GM23248 (cell line): Measurements from ENCODE around the gene NRG3. TPM values are rescaled to one million over a fixed set of nuclear protein-coding genes. Genes with fewer than 3 reads are reported as not detected.

Experiments
- DNase-seq: peaks from one replicate; pipeline ENCODE4 v3.0.0-alpha.2; 2015
- H2AFZ ChIP-seq: fragments of 200-600 bp; sonication (generic); 2 replicates; pipeline ENCODE4 v1.6.1; 2016; ENCODE audit warnings: antibody characterized with exemption
- H3F3A ChIP-seq: fragments of 200-600 bp; sonication (generic); 2 replicates; pipeline ENCODE4 v1.6.1; 2016; ENCODE audit warnings: mild to moderate bottlenecking, antibody characterized with exemption, mixed run types; ENCODE audit not compliant: insufficient read depth
- H3K27ac ChIP-seq: fragments of 200-600 bp; sonication (generic); 2 replicates; pipeline ENCODE4 v1.5.1; 2016; ENCODE audit warnings: mild to moderate bottlenecking
- H3K27me3 ChIP-seq: fragments of 200-600 bp; sonication (generic); replicated peaks from 2 replicates; pipeline ENCODE4 v1.6.1; 2016; ENCODE audit warnings: mild to moderate bottlenecking; ENCODE audit not compliant: insufficient read depth
- H3K36me3 ChIP-seq: fragments of 200-600 bp; sonication (generic); 2 replicates; pipeline ENCODE4 v1.6.1; 2016; ENCODE audit warnings: low read depth, mild to moderate bottlenecking
- H3K4me1 ChIP-seq: fragments of 200-600 bp; sonication (generic); 2 replicates; pipeline ENCODE4 v1.6.1; 2016; ENCODE audit warnings: mild to moderate bottlenecking; ENCODE audit not compliant: insufficient read depth
- H3K4me2 ChIP-seq: fragments of 200-600 bp; sonication (generic); one replicate; pipeline ENCODE4 v1.6.1; 2016; ENCODE audit warnings: mild to moderate bottlenecking; ENCODE audit not compliant: unreplicated experiment
- H3K4me3 ChIP-seq: fragments of 200-600 bp; sonication (generic); 2 replicates; pipeline ENCODE4 v1.5.1; 2016; ENCODE audit warnings: mild to moderate bottlenecking
- H3K79me2 ChIP-seq: fragments of 200-600 bp; sonication (generic); 2 replicates; pipeline ENCODE4 v1.6.1; 2016; ENCODE audit warnings: mild to moderate bottlenecking; ENCODE audit not compliant: insufficient read depth
- H3K9ac ChIP-seq: fragments of 200-600 bp; sonication (generic); 2 replicates; pipeline ENCODE4 v1.6.1; 2016; ENCODE audit warnings: mild to moderate bottlenecking
- H3K9me2 ChIP-seq: fragments of 200-600 bp; sonication (generic); 2 replicates; pipeline ENCODE4 v1.6.1; 2016; ENCODE audit warnings: mixed run types, mild to moderate bottlenecking, moderate library complexity; ENCODE audit not compliant: insufficient read depth
- H3K9me3 ChIP-seq: fragments of 200-600 bp; sonication (generic); one replicate; pipeline ENCODE4 v1.6.1; 2017; ENCODE audit warnings: low read depth
- H4K20me1 ChIP-seq: fragments of 200-600 bp; sonication (generic); 2 replicates; pipeline ENCODE4 v1.6.0; 2016; ENCODE audit not compliant: insufficient read depth
- EZH2 ChIP-seq: fragments of 200-600 bp; sonication (generic); IDR thresholded peaks from 2 replicates; pipeline ENCODE4 v1.6.1; 2018; ENCODE audit warnings: antibody characterized with exemption, mild to moderate bottlenecking; ENCODE audit not compliant: insufficient read depth, poor library complexity, severe bottlenecking
- EZH2phosphoT487 ChIP-seq: fragments of 200-600 bp; sonication (generic); IDR thresholded peaks from 2 replicates; pipeline ENCODE4 v1.6.1; 2018; ENCODE audit warnings: antibody characterized with exemption, moderate library complexity, mild to moderate bottlenecking, low read depth; ENCODE audit not compliant: insufficient read depth
- WGBS, 2 experiments: methylation state at CpG; one replicate each; pipeline ENCODE4 v1.1.6; 2015 to 2017; ENCODE audit warnings: low lambda C conversion rate in 2 of 2, low coverage in 1 of 2; ENCODE audit errors: missing lambda C conversion rate in 2 of 2; 5-methylcytosine and 5-hydroxymethylcytosine counted together
- in situ Hi-C: fragments of 300-500 bp; cut with MboI; formaldehyde crosslinking; loops from 2 replicates; pipeline ENCODE4 v1.15.0; 2020
- polyA plus RNA-seq: library from polyadenylated mRNA; unstranded; fragments of >200 nt; fragmentation: Nextera tagmentation; extraction: Ambion mirVana; gene quantifications from 2 replicates; pipeline ENCODE4 v1.2.1, GENCODE V29; 2016
- total RNA-seq: library from RNA; depleted of rRNA; stranded (reverse); fragments of >200 nt; shearing (Covaris generic); gene quantifications from 2 replicates; pipeline ENCODE4 v1.2.3, GENCODE V29; 2014

NRG3 gene
- total and polyA plus RNA-seq, 2 experiments from 2014 or later: not detected

- no peak overlapping the region for H3K4me2 ChIP-seq
- in situ Hi-C loops: no loop called here
- H3K27me3 ChIP-seq: no peaks in the 10 kb centered on the region
- H3K9ac ChIP-seq: no peak overlapping the region
- TF ChIP-seq EZH2 (no peak), EZH2phosphoT487 (no peak)
- H2AFZ ChIP-seq: no peak overlapping the region
- H3K4me3 ChIP-seq: no peak overlapping the region
- no peaks in the 10 kb centered on the region for H3K79me2 ChIP-seq
- H3K9me2 ChIP-seq: no peaks in the 10 kb centered on the region
- 33 to 39% methylated on average over 2 of the region's 2 CpGs for WGBS, 2 experiments
- no peaks in the 10 kb centered on the region for H3K9me3 ChIP-seq
- H3K4me1 ChIP-seq: no peaks in the 10 kb centered on the region
- no peaks in the 10 kb centered on the region for H3F3A ChIP-seq
- DNase-seq: no peak
- no peak overlapping the region for H3K27ac ChIP-seq
- H3K36me3 ChIP-seq: no peaks in the 10 kb centered on the region
- H4K20me1 ChIP-seq: no peaks in the 10 kb centered on the region
Measured at GRCh38 chr10:81885491-81885890, 10.5 kb downstream of the NRG3 start.

- Histone ChIP-seq H4K20me1 (no peaks in the 10 kb centered on the region), H3K9me2 (no peaks in the 10 kb centered on the region), H3K27me3 (no peaks in the 10 kb centered on the region), H3F3A (no peaks in the 10 kb centered on the region), H3K36me3 (no peaks in the 10 kb centered on the region), H3K9ac (no peak overlapping the region), H3K27ac (no peak overlapping the region), H3K4me2 (no peak overlapping the region), H3K4me3 (no peak overlapping the region), H3K4me1 (no peaks in the 10 kb centered on the region), H3K79me2 (no peaks in the 10 kb centered on the region), H3K9me3 (no peaks in the 10 kb centered on the region), H2AFZ (no peak overlapping the region)
- TF ChIP-seq EZH2phosphoT487 (no peak), EZH2 (no peak)
- in situ Hi-C loops: no loop called here
- no peak for DNase-seq
Measured at GRCh38 chr10:81886939-81887338, 11.9 kb downstream of the NRG3 start.

GRCh38 chr10:81889181-81889769 is 14.3 kb downstream of the NRG3 start:
- H3K4me1 ChIP-seq: no peaks in the 10 kb centered on the region
- no peaks in the 10 kb centered on the region for H3K79me2 ChIP-seq
- in situ Hi-C loops: no loop called here
- H3K9ac ChIP-seq: no peak overlapping the region
- H4K20me1 ChIP-seq: no peaks in the 10 kb centered on the region
- H3K27ac ChIP-seq: no peak overlapping the region
- H3K27me3 ChIP-seq: no peaks in the 10 kb centered on the region
- H3F3A ChIP-seq: no peaks in the 10 kb centered on the region
- H3K9me2 ChIP-seq: no peaks in the 10 kb centered on the region
- H3K4me2 ChIP-seq: no peak overlapping the region
- H3K9me3 ChIP-seq: no peaks in the 10 kb centered on the region
- no peak overlapping the region for H3K4me3 ChIP-seq
- no peak overlapping the region for H2AFZ ChIP-seq
- WGBS, 2 experiments: 34 to 35% methylated on average over 7 of the region's 7 CpGs
- TF ChIP-seq EZH2 (no peak), EZH2phosphoT487 (no peak)
- DNase-seq: no peak
- H3K36me3 ChIP-seq: no peaks in the 10 kb centered on the region

- no peaks in the 10 kb centered on the region for H3K27me3 ChIP-seq
- in situ Hi-C loops: no loop called here
- H2AFZ ChIP-seq: no peak overlapping the region
- H3K9ac ChIP-seq: no peak overlapping the region
- TF ChIP-seq EZH2 (no peak), EZH2phosphoT487 (no peak)
- H3K4me1 ChIP-seq: no peaks in the 10 kb centered on the region
- H3K27ac ChIP-seq: no peak overlapping the region
- H3F3A ChIP-seq: no peaks in the 10 kb centered on the region
- H4K20me1 ChIP-seq: no peaks in the 10 kb centered on the region
- DNase-seq: no peak
- no peak overlapping the region for H3K4me2 ChIP-seq
- H3K79me2 ChIP-seq: no peaks in the 10 kb centered on the region
- no peaks in the 10 kb centered on the region for H3K9me3 ChIP-seq
- no peak overlapping the region for H3K4me3 ChIP-seq
- 37 to 48% methylated on average over 8 of the region's 8 CpGs for WGBS, 2 experiments
- no peaks in the 10 kb centered on the region for H3K9me2 ChIP-seq
- no peaks in the 10 kb centered on the region for H3K36me3 ChIP-seq
Measured at GRCh38 chr10:81894616-81895015, 19.6 kb downstream of the NRG3 start.

DNA sequence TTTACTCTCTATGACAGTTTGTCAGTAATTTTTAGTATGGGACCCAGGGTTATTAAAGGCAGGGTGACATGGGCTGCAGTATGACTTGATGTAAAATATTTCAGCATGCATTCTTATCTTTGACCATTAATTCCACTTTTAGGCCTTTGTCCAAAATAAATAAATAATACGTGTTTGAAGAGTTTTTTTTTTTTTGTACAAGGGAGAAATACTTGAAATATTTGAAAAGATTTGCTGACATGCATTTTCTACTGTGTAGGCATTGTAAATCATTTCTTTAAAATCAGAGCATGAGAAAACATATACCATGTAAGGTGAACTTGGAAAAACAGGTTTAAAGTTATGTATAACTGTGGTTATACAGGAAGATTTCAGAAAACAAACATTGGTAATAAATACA is 23.5 kb downstream of the NRG3 start:
- Histone ChIP-seq H3K27me3 (no peaks in the 10 kb centered on the region), H3K79me2 (no peaks in the 10 kb centered on the region), H3F3A (no peaks in the 10 kb centered on the region), H3K9ac (no peak overlapping the region), H3K9me3 (no peaks in the 10 kb centered on the region), H3K9me2 (no peaks in the 10 kb centered on the region), H3K4me2 (no peak overlapping the region), H4K20me1 (no peaks in the 10 kb centered on the region), H3K4me3 (no peak overlapping the region), H3K36me3 (no peaks in the 10 kb centered on the region), H3K4me1 (no peaks in the 10 kb centered on the region), H2AFZ (no peak overlapping the region), H3K27ac (no peak overlapping the region)
- TF ChIP-seq EZH2phosphoT487 (no peak), EZH2 (no peak)
- no peak for DNase-seq
- in situ Hi-C loops: no loop called here
- WGBS, 2 experiments: 0% methylated on average over 1 of the region's 1 CpG
